Lower lobe of right lung (tissue), 2 donors: ENCODE measurements around the gene KCTD7. TPM values are rescaled to one million over a fixed set of nuclear protein-coding genes. Genes with fewer than 3 reads are reported as not detected.
A peak's percentile ranks its signal among the peaks of the same experiment; 100 is the strongest.
"Not testable (repeated sequence)": the region's sequence is repeated elsewhere in the genome, so short reads cannot be mapped to it uniquely, and the experiment has no call there.

Experiments used
- ATAC-seq, 2 donors: fragments of 200-7000 bp; cut with Tn5 transposase; one replicate each; pipeline ENCODE4 v1.9.1; 2020 to 2022; ENCODE audit warnings: mild to moderate bottlenecking in 2 of 2, moderate library complexity in 2 of 2
- DNase-seq: peaks from one replicate; pipeline ENCODE4 v3.0.0-alpha.2; 2020
- H3K27ac ChIP-seq: fragments of 200-600 bp; one replicate; pipeline ENCODE4 v1.8.0; 2022
- H3K27me3 ChIP-seq: fragments of 200-600 bp; one replicate; pipeline ENCODE4 v1.8.0; 2022; ENCODE audit warnings: low read depth
- H3K36me3 ChIP-seq: fragments of 200-600 bp; one replicate; pipeline ENCODE4 v1.8.0; 2022; ENCODE audit warnings: mild to moderate bottlenecking
- H3K4me1 ChIP-seq: fragments of 200-600 bp; one replicate; pipeline ENCODE4 v1.8.0; 2022
- H3K4me3 ChIP-seq: fragments of 200-600 bp; one replicate; pipeline ENCODE4 v1.8.0; 2022; ENCODE audit warnings: mild to moderate bottlenecking
- H3K9me3 ChIP-seq: fragments of 200-600 bp; one replicate; pipeline ENCODE4 v1.8.0; 2022
- CTCF ChIP-seq: fragments of 200-600 bp; IDR thresholded peaks from one replicate; pipeline ENCODE4 v1.8.0; 2022; ENCODE audit warnings: antibody characterized with exemption, mild to moderate bottlenecking
- intact Hi-C: fragments of 100-400 bp; cut with DNase I; formaldehyde crosslinking; loops from one replicate; pipeline ENCODE4 v1.11.0; 2022
- total RNA-seq: library from RNA; stranded (reverse); fragmentation: NEBNext Ultra II Directional; extraction: Animal tissue kit (Norgen Biotek cat#: 25700); gene quantifications from one replicate; pipeline ENCODE4 v1.2.1, GENCODE V29; 2021
- donor health status: DM: no; HTN: yes; CAD: no; lungs with severe emphysema.

Gene KCTD7
- total RNA-seq, 1 donor from 2014 or later = 12.6 TPM

GRCh38 chr7:66591058-66591798 is 37.5 kb upstream of the KCTD7 start:
- Histone ChIP-seq H3K27ac (peak overlapping the region; percentile 94), H3K4me3 (peak overlapping the region; percentile 93), H3K4me1 (peaks cover 34% of the 10 kb centered on the region)
- H3K9me3 ChIP-seq, H3K27me3 ChIP-seq, DNase-seq, intact Hi-C loops, H3K36me3 ChIP-seq: not testable (repeated sequence)
- peak; percentile 59 to 62 for ATAC-seq

- peak; percentile 96 for DNase-seq
- H3K27ac ChIP-seq = peak overlapping the region; percentile 94
- H3K27me3 ChIP-seq = no peaks in the 10 kb centered on the region
- H3K9me3 ChIP-seq = no peaks in the 10 kb centered on the region
- ATAC-seq = peak; percentile 98 to 99
- peaks cover 4% of the 10 kb centered on the region for H3K36me3 ChIP-seq
- intact Hi-C loops = no loop called here
- no peak for TF ChIP-seq CTCF
- H3K4me3 ChIP-seq = peak overlapping the region; percentile 93
- H3K4me1 ChIP-seq = peaks cover 34% of the 10 kb centered on the region
Observed at GRCh38 chr7:66591799-66592596, 36.7 kb upstream of the KCTD7 start.

- Histone ChIP-seq H3K4me3 (peak overlapping the region; percentile 93), H3K4me1 (peaks cover 34% of the 10 kb centered on the region), H3K27ac (peak overlapping the region; percentile 94)
- DNase-seq, H3K27me3 ChIP-seq, intact Hi-C loops, H3K9me3 ChIP-seq, H3K36me3 ChIP-seq, ATAC-seq: not testable (repeated sequence)
Observed at GRCh38 chr7:66592597-66593146, 36.0 kb upstream of the KCTD7 start.

- intact Hi-C loops, DNase-seq, H3K27me3 ChIP-seq, H3K27ac ChIP-seq, ATAC-seq, H3K36me3 ChIP-seq, H3K9me3 ChIP-seq, H3K4me3 ChIP-seq: not testable (repeated sequence)
- peaks cover 29% of the 10 kb centered on the region for H3K4me1 ChIP-seq
Observed at GRCh38 chr7:66594082-66594481, 34.6 kb upstream of the KCTD7 start.

- no peaks in the 10 kb centered on the region for H3K36me3 ChIP-seq
- intact Hi-C loops = no loop called here
- no peak overlapping the region for H3K27ac ChIP-seq
- peaks cover 7% of the 10 kb centered on the region for H3K4me1 ChIP-seq
- no peak for ATAC-seq
- H3K4me3 ChIP-seq = no peak overlapping the region
- TF ChIP-seq CTCF = no peak
- DNase-seq = no peak
- H3K27me3 ChIP-seq = no peaks in the 10 kb centered on the region
- H3K9me3 ChIP-seq = no peaks in the 10 kb centered on the region
Observed at GRCh38 chr7:66597461-66597860, 31.2 kb upstream of the KCTD7 start.

GRCh38 chr7:66602159-66602558 is 26.5 kb upstream of the KCTD7 start:
- Histone ChIP-seq H3K4me1 (no peaks in the 10 kb centered on the region), H3K9me3 (no peaks in the 10 kb centered on the region), H3K36me3 (no peaks in the 10 kb centered on the region), H3K4me3 (no peak overlapping the region), H3K27ac (peak overlapping the region; percentile 25), H3K27me3 (no peaks in the 10 kb centered on the region)
- intact Hi-C loops = no loop called here
- no peak for TF ChIP-seq CTCF
- DNase-seq (no peak), ATAC-seq (peak; percentile 38 to 41)

GRCh38 chr7:66604198-66604597 is 24.5 kb upstream of the KCTD7 start:
- intact Hi-C loops = no loop called here

GRCh38 chr7:66606540-66607291 is 22.0 kb upstream of the KCTD7 start:
- H3K36me3 ChIP-seq, H3K4me3 ChIP-seq, intact Hi-C loops, H3K27ac ChIP-seq, H3K9me3 ChIP-seq, DNase-seq, H3K27me3 ChIP-seq, ATAC-seq, H3K4me1 ChIP-seq: not testable (repeated sequence)

More at GRCh38 chr7:66604198-66604597, 24.5 kb upstream of the KCTD7 start:
- Histone ChIP-seq H3K27me3 (no peaks in the 10 kb centered on the region), H3K4me1 (no peaks in the 10 kb centered on the region), H3K27ac (no peak overlapping the region), H3K4me3 (no peak overlapping the region), H3K36me3 (no peaks in the 10 kb centered on the region), H3K9me3 (no peaks in the 10 kb centered on the region)
- DNase-seq (no peak), ATAC-seq (no peak)
- TF ChIP-seq CTCF = no peak
